ENCODE results near the gene KMO. TPM values are rescaled to one million over a fixed set of nuclear protein-coding genes. Genes with fewer than 3 reads are reported as not detected.

The KMO gene
- total RNA-seq, 1 donor from 2014 or later = not detected

DNA sequence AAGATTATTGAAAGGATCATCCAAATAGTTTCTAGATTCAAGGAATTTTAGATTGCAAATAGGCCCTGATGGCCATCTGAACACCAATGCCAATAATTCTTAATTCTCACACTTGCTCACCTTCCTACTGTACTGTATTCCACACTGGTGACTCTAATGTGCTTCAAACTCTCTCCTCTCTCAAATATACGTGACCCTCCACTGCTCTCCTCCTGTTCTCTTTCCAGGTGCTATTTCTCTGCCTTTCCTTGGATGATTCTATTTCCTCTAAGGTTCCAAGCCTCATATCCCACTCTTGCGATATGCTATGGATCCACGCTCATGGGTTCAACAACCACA lies 28.6 kb downstream of the KMO start:
- no peak for DNase-seq (ENCODE audit: low spot score, unreplicated experiment)
- Mint-ChIP-seq H3K27me3 (peaks cover 7% of the 10 kb centered on the region), H3K36me3 (ENCODE audit: insufficient read depth) (no peaks in the 10 kb centered on the region), H3K9me3 (ENCODE audit: low read depth) (no peaks in the 10 kb centered on the region), H3K27ac (no peak overlapping the region), H3K4me1 (ENCODE audit: low read depth) (peaks cover 6% of the 10 kb centered on the region), H3K4me3 (ENCODE audit: low read depth) (no peak overlapping the region)
- TF ChIP-seq, protein P1, sequence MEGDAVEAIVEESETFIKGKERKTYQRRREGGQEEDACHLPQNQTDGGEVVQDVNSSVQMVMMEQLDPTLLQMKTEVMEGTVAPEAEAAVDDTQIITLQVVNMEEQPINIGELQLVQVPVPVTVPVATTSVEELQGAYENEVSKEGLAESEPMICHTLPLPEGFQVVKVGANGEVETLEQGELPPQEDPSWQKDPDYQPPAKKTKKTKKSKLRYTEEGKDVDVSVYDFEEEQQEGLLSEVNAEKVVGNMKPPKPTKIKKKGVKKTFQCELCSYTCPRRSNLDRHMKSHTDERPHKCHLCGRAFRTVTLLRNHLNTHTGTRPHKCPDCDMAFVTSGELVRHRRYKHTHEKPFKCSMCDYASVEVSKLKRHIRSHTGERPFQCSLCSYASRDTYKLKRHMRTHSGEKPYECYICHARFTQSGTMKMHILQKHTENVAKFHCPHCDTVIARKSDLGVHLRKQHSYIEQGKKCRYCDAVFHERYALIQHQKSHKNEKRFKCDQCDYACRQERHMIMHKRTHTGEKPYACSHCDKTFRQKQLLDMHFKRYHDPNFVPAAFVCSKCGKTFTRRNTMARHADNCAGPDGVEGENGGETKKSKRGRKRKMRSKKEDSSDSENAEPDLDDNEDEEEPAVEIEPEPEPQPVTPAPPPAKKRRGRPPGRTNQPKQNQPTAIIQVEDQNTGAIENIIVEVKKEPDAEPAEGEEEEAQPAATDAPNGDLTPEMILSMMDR (IDR thresholded peaks at IDR 0.05; ENCODE audit: unreplicated experiment) = no peak

DNA sequence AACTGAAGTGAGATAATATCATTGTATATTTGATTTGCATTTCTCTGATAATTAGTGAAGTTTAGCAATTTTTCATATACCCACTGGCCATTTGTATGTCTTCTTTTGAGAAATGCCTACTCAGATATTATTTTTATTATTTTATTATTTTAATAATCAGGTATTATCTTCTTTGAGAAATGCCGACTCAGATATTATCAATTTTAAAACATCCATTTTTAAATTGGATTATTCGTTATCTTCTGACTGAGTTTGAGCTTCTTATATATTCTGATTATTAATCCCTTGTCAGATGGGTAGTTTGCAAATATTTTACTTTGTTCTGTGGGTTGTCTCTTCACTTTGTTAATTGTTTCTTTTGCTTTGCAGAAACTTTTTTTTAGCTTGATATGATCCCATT lies 37.7 kb downstream of the KMO start:
- no peaks in the 10 kb centered on the region for H3K4me1 Mint-ChIP-seq (ENCODE audit: low read depth)

DNA sequence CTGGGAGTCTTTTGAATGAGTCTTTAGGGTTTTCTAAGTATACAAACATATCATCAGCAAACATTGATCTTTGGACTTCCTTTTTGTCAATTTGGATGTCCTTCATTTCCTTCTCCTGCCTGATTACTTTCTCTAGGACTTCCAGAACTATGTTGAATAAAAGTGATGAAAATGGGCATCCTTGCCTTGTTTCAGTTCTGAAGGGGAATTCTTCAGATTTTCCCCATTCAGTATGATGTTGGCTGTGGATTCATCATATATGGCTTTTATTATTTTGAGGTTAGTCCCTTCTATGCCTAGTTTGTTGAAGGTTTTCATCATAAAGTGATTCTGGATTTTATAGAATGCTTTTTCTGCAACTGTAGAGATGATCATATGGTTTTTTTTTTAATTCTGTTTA lies 42.0 kb downstream of the KMO start:
- Mint-ChIP-seq H3K27ac (no peak overlapping the region), H3K4me1 (ENCODE audit: low read depth) (no peaks in the 10 kb centered on the region), H3K36me3 (ENCODE audit: insufficient read depth) (no peaks in the 10 kb centered on the region), H3K4me3 (ENCODE audit: low read depth) (no peak overlapping the region), H3K27me3 (no peaks in the 10 kb centered on the region), H3K9me3 (ENCODE audit: low read depth) (peaks cover 37% of the 10 kb centered on the region)
- no peak for DNase-seq (ENCODE audit: low spot score, unreplicated experiment)
- TF ChIP-seq, protein P1 (IDR thresholded peaks at IDR 0.05; ENCODE audit: unreplicated experiment) = no peak

More for the DNA sequence above, 37.7 kb downstream of the KMO start:
- no peak overlapping the region for H3K27ac Mint-ChIP-seq
- H3K27me3 Mint-ChIP-seq = no peaks in the 10 kb centered on the region
- peaks cover 18% of the 10 kb centered on the region for H3K9me3 Mint-ChIP-seq (ENCODE audit: low read depth)
- H3K36me3 Mint-ChIP-seq (ENCODE audit: insufficient read depth) = no peaks in the 10 kb centered on the region
- H3K4me3 Mint-ChIP-seq (ENCODE audit: low read depth) = no peak overlapping the region
- TF ChIP-seq, protein P1 (IDR thresholded peaks at IDR 0.05; ENCODE audit: unreplicated experiment) = no peak
- DNase-seq (ENCODE audit: low spot score, unreplicated experiment) = no peak

DNA sequence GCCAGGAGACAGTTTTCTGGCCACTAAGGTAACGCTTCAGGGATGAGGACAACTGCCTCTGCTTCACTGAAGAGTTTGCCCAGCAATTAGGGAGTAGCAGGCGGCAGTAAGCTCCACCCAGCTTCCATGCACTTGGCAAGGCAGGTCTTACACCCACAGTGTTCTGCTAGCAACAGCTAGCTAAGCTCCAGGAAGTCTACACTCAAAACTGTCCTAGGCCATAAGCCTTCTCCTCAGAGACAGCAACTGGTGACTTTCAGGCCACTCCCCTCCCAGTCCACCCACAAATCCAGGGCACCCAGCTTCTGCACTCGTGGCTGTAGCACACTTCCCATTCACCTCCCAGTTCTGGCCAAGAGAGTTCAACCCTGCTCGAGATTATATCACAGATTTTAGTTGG lies 47.3 kb downstream of the KMO start:
- no peak for DNase-seq (ENCODE audit: low spot score, unreplicated experiment)
- H3K4me3 Mint-ChIP-seq (ENCODE audit: low read depth) = no peak overlapping the region
- H3K27ac Mint-ChIP-seq = no peak overlapping the region
- peaks cover 29% of the 10 kb centered on the region for H3K9me3 Mint-ChIP-seq (ENCODE audit: low read depth)
- H3K36me3 Mint-ChIP-seq (ENCODE audit: insufficient read depth) = peaks cover 2% of the 10 kb centered on the region
- no peaks in the 10 kb centered on the region for H3K27me3 Mint-ChIP-seq
- no peaks in the 10 kb centered on the region for H3K4me1 Mint-ChIP-seq (ENCODE audit: low read depth)
- TF ChIP-seq, protein P1 (IDR thresholded peaks at IDR 0.05; ENCODE audit: unreplicated experiment) = no peak

DNA sequence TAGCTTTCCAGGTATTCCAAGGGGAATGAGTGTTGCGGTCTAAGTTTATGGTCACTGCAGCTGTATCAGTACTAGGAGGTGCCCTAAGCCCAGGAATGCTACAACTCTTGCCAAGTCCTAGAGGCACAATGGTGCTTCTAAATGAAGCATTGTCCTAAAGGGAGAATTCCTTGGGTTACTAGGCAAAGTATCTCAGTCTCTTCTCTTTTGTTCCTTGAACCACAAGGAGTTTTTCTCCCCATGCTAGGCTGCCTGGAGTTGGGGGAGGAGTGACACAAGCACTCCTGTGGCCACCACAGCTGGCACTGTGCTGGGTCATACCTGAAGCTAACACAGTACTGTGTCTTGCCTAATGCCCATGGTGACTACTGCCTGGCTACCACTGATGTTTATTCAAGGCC lies 50.7 kb downstream of the KMO start:
- Mint-ChIP-seq H3K4me3 (ENCODE audit: low read depth) (no peak overlapping the region), H3K4me1 (ENCODE audit: low read depth) (no peaks in the 10 kb centered on the region), H3K27ac (no peak overlapping the region), H3K36me3 (ENCODE audit: insufficient read depth) (peaks cover 2% of the 10 kb centered on the region), H3K9me3 (ENCODE audit: low read depth) (peaks cover 6% of the 10 kb centered on the region), H3K27me3 (no peaks in the 10 kb centered on the region)
- TF ChIP-seq, protein P1 (IDR thresholded peaks at IDR 0.05; ENCODE audit: unreplicated experiment) = no peak
- no peak for DNase-seq (ENCODE audit: low spot score, unreplicated experiment)
